Spleen (tissue), 7 donors: Measurements from ENCODE around the gene TAL2.

Source experiments
- POLR2AphosphoS5 ChIP-seq, 3 donors: sonication (generic); formaldehyde crosslinking; IDR thresholded peaks; one replicate each; pipeline ENCODE4 v1.5.1; 2017; ENCODE audit warnings: antibody characterized with exemption in 3 of 3
- TF ChIP-seq, protein P1 (sequence below), 11 experiments: fragments of 200-600 bp in 7 of 11; fragments of 450-650 bp in 4 of 11; sonication (generic) in 4 of 11; IDR thresholded peaks in 8 of 11; conservative IDR thresholded peaks in 3 of 11; 1 replicate in 7 of 11; 2 replicates in 4 of 11; pipeline versions ENCODE4 v1.4.0 to v1.8.0; 2016 to 2021; ENCODE audit warnings: antibody characterized with exemption in 11 of 11, inconsistent platforms in 4 of 11, mild to moderate bottlenecking in 1 of 11
- donor health status: DM: no; HTN: no; CAD: no; lungs with moderate emphysema.
- donor health status: DM: no; HTN: no; CAD: no.
- donor health status: DM: no; HTN: no; CAD: no.

DNA sequence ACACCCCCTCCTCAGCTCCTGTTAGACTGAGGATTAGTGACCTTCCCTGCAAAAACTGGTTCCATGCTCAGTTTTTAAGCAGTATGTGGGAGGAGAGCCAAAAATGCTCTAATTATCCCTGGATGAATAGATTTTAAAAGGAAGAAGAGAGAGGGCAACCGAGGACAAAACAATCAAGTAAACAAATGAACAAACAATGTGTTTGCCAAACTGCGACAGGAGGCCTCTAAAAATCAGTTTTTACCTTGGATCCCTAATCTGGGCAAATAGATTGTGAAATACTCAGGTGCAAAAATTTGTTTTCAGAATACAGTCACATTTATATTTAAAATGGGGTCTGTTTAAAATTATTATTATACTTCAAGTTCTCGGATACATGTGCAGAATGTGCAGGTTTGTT lies 8.5 kb downstream of the TAL2 start:
- TF ChIP-seq, protein P1, sequence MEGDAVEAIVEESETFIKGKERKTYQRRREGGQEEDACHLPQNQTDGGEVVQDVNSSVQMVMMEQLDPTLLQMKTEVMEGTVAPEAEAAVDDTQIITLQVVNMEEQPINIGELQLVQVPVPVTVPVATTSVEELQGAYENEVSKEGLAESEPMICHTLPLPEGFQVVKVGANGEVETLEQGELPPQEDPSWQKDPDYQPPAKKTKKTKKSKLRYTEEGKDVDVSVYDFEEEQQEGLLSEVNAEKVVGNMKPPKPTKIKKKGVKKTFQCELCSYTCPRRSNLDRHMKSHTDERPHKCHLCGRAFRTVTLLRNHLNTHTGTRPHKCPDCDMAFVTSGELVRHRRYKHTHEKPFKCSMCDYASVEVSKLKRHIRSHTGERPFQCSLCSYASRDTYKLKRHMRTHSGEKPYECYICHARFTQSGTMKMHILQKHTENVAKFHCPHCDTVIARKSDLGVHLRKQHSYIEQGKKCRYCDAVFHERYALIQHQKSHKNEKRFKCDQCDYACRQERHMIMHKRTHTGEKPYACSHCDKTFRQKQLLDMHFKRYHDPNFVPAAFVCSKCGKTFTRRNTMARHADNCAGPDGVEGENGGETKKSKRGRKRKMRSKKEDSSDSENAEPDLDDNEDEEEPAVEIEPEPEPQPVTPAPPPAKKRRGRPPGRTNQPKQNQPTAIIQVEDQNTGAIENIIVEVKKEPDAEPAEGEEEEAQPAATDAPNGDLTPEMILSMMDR (IDR thresholded peaks at IDR 0.05 in 8 of 11, conservative IDR thresholded peaks at IDR 0.05 in 3 of 11) = no peak
- TF ChIP-seq POLR2AphosphoS5 (IDR thresholded peaks at IDR 0.05) = no peak
